NCI-H82 treated with DMSO at 0.1 percent for 48 hours (cell line): ENCODE results near the gene EVL.
"Not testable (repeated sequence)": the region's sequence is repeated elsewhere in the genome, so short reads cannot be mapped to it uniquely, and the experiment has no call there.

ENCODE experiments used
- DNase-seq: peaks from one replicate; lab custom pipeline; 2025; ENCODE audit not compliant: unreplicated experiment; lab: John Stamatoyannopoulos, UW

EVL gene

GRCh38 chr14:100144645-100144995 is 79.4 kb downstream of the EVL start:
- no peak for DNase-seq

DNA sequence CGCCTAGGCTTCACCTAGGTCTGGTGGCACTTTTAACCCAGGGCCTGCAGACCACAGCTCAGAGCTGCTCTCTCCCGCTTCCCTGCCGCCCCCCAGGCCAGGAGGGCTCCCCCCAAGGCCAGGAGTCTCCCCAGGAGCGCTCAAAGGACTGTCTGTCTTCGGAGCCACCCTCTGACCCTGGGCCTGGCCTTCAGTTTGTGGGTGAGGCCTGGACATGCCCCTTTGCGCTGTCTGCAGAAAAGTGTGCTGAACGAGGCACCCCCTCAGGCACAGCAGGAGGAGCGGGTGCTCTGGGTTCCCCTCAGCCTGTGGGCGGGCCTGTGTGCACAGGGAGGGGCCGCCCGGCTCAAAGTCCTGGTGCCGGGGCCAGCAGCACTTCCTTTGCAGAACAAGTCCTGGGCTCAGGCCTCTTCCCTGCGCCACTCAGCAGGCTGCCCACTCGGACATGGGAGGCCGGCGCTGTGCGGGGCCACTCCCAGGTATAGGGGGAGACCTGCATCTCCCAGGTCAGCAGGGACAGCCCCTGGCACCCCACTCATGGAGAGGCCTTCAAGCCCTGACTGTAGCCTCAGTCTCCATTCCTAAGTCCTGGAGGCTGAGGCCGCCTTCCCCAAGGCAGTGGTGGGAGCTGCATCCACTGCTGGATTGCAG is 79.9 kb downstream of the EVL start:
- no peak for DNase-seq

DNA sequence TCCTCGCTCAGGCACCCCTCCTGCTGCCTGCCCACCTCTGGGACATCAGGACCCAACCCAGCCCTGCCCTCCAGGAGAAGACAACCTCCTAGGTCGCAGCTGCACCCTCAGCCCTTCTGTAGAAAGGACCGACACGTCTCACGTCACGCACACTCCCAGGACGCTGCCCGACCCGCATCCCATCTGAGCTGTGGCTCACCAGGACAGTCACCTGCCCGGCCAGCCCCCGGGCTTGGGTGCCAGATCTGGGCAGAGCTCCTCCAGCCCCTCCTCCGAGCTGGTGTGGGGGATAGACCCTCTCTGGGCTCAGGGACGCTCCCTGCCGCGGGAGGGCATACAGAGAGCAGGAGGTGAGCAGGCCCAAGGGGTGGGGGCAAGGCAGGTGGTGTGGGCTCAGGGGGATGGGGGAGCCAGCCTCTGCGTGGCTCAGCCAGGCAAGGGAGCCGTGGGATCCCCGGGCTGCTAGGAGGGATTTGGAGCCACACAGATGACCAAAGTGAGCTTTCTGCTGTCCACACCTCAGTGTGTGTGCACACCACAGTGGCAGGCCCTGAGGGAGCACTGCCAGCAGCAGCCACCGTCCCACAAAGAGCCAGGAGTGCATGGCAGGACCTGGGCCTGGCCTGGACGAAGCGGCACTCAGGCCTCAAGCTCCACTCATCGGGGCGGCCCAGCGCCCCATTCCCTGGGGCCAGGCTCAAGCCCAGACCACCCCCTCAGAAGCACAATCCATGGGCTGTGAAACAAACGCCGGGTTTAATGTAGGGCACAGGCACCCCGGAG is 80.7 kb downstream of the EVL start:
- DNase-seq, result no peak

GRCh38 chr14:100146531-100147091 is 81.4 kb downstream of the EVL start:
- no peak for DNase-seq

- no peak for DNase-seq
Observed at GRCh38 chr14:100147181-100147631, 82.0 kb downstream of the EVL start.

DNA sequence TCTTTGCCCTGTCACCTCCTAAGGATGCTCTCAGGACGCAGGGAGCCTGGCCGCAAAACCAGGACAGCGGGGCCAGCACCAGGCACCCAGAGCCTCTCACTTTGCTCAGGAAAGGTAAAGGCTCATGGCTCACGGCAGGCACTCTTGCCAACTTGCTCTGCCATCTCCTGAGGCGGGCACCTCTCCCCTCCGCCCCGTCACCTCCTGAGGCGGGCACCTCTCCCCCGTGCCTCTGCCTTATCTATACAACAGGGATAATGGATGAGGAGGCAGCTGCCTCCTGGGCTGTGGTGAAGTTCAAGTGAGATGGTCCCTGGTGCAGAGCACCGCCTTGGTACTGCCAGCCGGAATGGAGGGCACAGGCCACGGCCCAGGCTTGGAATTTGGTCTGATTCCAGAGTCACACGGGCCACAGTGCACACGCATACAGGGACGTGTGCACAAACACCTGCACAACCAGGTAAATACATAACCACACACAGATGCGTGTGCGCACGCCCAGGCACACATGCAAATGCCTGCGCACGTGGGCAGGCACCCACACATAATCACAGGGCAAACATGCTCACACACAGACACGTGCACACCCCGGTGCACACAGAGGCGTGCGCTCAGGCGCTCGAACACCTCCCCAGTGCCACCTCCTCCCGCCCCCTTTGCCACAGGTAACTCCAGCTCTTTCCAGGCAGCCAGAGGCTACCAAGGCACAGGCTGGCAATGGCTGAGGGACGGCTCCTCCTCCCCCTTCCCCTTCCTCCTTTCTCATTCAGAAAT is 82.7 kb downstream of the EVL start:
- no peak for DNase-seq

- no peak for DNase-seq
Observed at GRCh38 chr14:100148837-100149731, 83.9 kb downstream of the EVL start.

DNA sequence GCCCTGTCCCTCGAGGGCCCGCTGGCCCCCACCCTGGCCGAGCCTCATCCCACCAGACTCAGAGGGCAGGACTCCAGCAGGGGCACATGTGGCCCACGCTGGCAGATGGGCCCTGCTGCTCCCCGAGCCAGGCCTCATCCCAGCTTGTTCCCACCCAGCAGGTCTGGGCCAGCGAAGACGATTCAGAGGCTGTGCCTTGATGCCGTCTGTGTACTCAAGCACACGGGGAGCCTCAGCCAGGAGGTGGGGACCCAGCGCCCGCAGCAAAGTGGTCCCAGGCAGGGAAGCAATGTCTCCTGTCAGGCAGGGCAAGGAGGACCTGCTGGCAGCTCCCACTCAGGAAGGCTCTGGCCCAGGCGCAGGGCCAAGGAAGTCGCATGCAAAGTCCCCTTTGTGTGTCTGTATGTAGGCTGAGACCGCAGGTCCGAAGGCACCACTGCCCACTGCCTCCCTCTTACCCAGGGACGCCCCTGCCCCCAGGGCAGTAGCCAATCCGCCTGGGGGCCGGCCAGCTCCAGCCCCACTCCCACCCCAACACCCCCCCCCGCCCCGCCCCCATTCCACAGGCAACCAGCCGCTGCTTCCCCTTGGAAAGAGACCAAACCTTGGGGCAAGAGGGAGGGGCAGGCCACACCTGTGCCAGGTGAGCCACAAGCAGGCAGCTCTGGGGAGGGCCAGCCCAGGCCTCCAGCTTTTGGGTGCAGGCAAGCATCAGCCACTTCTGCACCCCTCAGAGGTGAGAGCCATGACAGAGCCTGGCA is 84.8 kb downstream of the EVL start:
- DNase-seq, result no peak

GRCh38 chr14:100150932-100151587 is 85.8 kb downstream of the EVL start:
- DNase-seq, result no peak

DNA sequence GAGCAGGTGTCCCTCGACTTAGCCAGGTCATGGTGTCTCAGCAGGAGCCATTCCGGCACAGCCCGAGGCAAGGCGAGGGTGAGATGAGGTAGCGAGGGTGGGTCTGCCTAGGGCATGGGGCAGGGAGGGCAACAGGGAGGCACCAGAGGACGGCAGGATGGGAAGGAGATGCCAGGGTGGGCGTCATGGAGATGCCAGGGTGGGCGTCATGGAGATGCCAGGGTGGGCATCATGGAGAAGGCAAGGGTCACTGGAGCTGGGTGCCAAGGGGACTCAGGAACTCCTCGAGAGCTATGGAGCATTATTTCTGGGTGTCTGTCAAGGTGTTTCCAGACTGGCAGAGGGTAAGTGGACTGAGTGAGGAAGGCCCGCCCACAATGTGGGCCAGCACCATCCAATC is 86.9 kb downstream of the EVL start:
- no peak for DNase-seq

DNA sequence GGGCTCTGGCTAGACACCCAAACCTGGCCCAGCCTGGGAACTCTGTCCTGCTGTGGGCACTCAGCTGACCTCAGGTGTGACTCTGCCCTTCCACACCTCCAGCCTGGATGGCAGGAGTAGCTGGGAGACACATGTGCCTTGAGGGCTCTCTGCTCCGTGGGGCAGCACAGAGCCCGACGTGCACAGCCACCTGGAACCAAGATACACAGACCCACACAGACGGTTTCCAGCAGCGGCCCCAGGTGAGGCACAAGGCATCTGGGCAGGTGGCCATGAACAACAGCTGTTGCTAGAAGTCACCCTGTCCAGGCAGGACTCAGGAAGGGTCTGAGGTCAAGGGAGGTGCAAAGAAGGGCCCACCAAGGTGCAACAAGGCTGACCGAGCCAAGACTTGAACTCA is 88.3 kb downstream of the EVL start:
- DNase-seq, result no peak

GRCh38 chr14:100155049-100155621 is 89.9 kb downstream of the EVL start:
- DNase-seq, result no peak

DNA sequence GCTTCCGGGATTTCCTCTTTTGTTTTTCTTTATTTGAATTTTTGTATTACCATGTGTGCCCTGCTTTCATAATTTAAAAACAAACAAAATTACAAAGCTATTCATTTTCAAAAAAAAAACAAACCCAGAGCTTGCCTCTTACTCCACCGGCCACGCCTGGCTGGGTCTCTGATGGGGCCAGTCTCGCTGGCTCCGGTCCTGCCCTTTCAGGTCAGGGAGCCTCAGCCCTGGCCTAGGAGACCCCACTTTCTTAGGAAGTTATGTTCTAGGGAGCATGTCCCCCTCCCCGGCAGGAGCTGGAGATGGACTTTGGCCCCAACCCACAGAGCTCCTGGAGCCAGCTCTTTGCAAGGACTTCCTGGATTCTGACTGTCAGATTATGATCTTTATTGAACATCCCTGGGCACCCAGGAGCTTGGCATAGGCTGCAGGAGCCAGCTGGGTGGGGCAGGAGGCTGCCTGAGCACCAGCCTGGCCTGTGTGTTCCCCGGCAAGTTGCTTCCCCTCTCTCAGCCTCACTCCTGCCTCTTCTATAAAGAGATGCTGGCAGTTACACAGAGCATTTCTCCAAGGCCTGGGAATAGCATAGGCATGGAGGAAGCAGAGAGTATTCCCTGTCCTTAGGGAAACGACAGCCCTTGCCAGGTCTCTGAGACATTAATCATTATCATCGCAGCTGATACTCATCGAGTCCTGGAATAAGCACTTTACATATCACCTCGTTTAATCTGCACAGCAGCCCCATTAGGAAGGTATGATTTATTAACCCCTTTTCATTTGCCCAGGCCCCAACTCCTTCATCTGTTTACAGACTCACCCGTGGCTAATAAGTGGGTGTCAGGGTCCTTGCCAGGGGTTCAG is 90.8 kb downstream of the EVL start:
- DNase-seq, result no peak

GRCh38 chr14:100156776-100157175 is 91.6 kb downstream of the EVL start:
- no peak for DNase-seq

GRCh38 chr14:100157548-100158232 is 92.5 kb downstream of the EVL start:
- not testable (repeated sequence) for DNase-seq

DNA sequence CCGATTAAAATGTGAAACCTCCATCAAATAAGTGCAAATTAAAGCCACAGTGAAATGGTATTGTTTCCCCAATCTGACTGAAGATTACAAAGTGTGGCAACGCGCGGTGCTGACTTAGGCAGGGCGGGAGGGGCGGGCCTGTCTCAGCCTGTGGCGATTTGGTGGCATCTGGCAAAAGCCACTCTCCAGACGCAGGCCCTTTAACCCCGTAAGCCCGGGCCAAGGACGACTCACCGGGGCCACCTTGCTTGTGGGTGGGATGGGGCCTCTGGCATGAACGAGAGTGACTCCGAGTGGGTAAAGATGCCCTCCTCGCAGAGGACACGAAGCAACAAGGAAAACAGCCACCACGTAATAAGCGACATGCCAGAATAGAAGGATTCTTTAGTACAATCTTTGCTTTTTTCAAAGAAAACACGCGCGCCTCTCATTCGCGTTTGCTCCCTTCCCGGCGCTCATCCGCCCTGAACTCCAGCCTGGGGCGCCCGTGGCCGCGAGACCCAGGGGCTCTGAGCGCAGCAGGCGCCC is 93.4 kb downstream of the EVL start:
- DNase-seq, result no peak
